HepG2 (cell line): Measurements from ENCODE around the gene ANAPC10. TPM values are rescaled to one million over a fixed set of nuclear protein-coding genes. Genes with fewer than 3 reads are reported as not detected.

ENCODE experiments used
- ATAC-seq: fragments of 200-7000 bp; cut with Tn5 transposase; 3 replicates; pipeline ENCODE4 v1.9.1; 2020; ENCODE audit warnings: mild to moderate bottlenecking, moderate library complexity
- BruUV-seq: library from RNA; stranded (reverse); fragments of 400-500 nt; replicated peaks from 2 replicates; lab custom pipeline; 2021; lab: Mats Ljungman, UMichigan
- CTCF ChIA-PET: fragments of 300-600 bp; formaldehyde crosslinking; extraction: SDS; loops from one replicate; lab custom pipeline; 2021; ENCODE audit warnings: low total read pairs, inconsistent platforms, low intra/inter-chr PET ratio; lab: Yijun Ruan, JAX
- POLR2A ChIA-PET: fragments of 350-600 bp; sonication (Branson Sonifier 250); formaldehyde crosslinking; loops from one replicate; lab custom pipeline; 2020; ENCODE audit warnings: antibody characterized with exemption, inconsistent platforms; lab: Yijun Ruan, JAX
- DNase-seq: peaks from one replicate; pipeline ENCODE4 v3.0.0-alpha.2; 2015; ENCODE audit warnings: low spot score
- FAIRE-seq: peaks from 3 replicates; lab custom pipeline; 2011; peaks lifted over from hg19 to GRCh38; lab: Jason Lieb, UNC
- H2AFZ ChIP-seq: one replicate; pipeline ENCODE4 v1.6.1; 2011; ENCODE audit warnings: low read length, inconsistent platforms
- H3K27ac ChIP-seq: fragments of 300-600 bp; 3 replicates; pipeline ENCODE4 v1.8.0; 2011; ENCODE audit warnings: mixed run types, mild to moderate bottlenecking, mixed read lengths, low read length, inconsistent platforms; ENCODE audit not compliant: insufficient read depth; ENCODE audit errors: extremely low read length
- H3K27me3 ChIP-seq, 2 experiments: fragments of 200-600 bp in 1 of 2; 2 replicates in 1 of 2; 3 replicates in 1 of 2; pipeline versions ENCODE4 v1.6.0 to v1.8.0; 2011; ENCODE audit warnings: low read length in 2 of 2, mild to moderate bottlenecking in 2 of 2, moderate library complexity in 2 of 2, inconsistent platforms in 1 of 2; ENCODE audit not compliant: insufficient read depth in 2 of 2, control insufficient read depth in 1 of 2
- H3K36me3 ChIP-seq, 2 experiments: fragments of 200-600 bp in 1 of 2; replicated peaks in 1 of 2; 2 replicates in 1 of 2; 3 replicates in 1 of 2; pipeline versions ENCODE4 v1.5.1 to v1.8.0; 2011; ENCODE audit warnings: low read length in 2 of 2, inconsistent platforms in 1 of 2; ENCODE audit not compliant: insufficient read depth in 2 of 2, control insufficient read depth in 1 of 2
- H3K4me1 ChIP-seq: 2 replicates; pipeline ENCODE4 v1.5.1; 2012; ENCODE audit warnings: low read length, inconsistent platforms; ENCODE audit not compliant: insufficient read depth
- H3K4me2 ChIP-seq: 2 replicates; pipeline ENCODE4 v1.6.0; 2011; ENCODE audit warnings: low read depth, low read length, inconsistent platforms
- H3K4me3 ChIP-seq, 3 experiments: fragments of 200-600 bp in 1 of 3; sonication (generic), shearing (Covaris generic) in 1 of 3; replicated peaks in 1 of 3; 2 replicates each; pipeline ENCODE4 v1.5.1; 2011 to 2016; ENCODE audit warnings: low read length in 3 of 3, inconsistent platforms in 2 of 3, low read depth in 2 of 3, mild to moderate bottlenecking in 2 of 3, control low read depth in 1 of 3, mixed read lengths in 1 of 3; ENCODE audit not compliant: insufficient read depth in 1 of 3
- H3K79me2 ChIP-seq: one replicate; pipeline ENCODE4 v1.6.1; 2011; ENCODE audit warnings: low read length, inconsistent platforms; ENCODE audit not compliant: insufficient read depth
- H3K9ac ChIP-seq: 2 replicates; pipeline ENCODE4 v1.6.0; 2011; ENCODE audit warnings: mild to moderate bottlenecking, low read depth, low read length, inconsistent platforms; ENCODE audit not compliant: insufficient read depth
- H3K9me3 ChIP-seq: 2 replicates; pipeline ENCODE4 v1.5.1; 2012; ENCODE audit warnings: mild to moderate bottlenecking, low read length
- H4K20me1 ChIP-seq: 2 replicates; pipeline ENCODE4 v1.6.0; 2011; ENCODE audit warnings: inconsistent platforms, mild to moderate bottlenecking, low read length, moderate library complexity; ENCODE audit not compliant: insufficient read depth
- ELF1 ChIP-seq: sonication (generic); formaldehyde crosslinking; IDR thresholded peaks from 2 replicates; pipeline ENCODE4 v1.4.0; 2020; ENCODE audit warnings: missing genetic modification reagents
- FOXP4 ChIP-seq: sonication (generic); formaldehyde crosslinking; IDR thresholded peaks from 2 replicates; pipeline ENCODE4 v1.4.0; 2020; ENCODE audit warnings: missing genetic modification reagents
- GATAD1 ChIP-seq: IDR thresholded peaks from 2 replicates; pipeline ENCODE4 v1.6.1; 2016; ENCODE audit warnings: missing genetic modification reagents, missing compliant biosample characterization
- HNRNPUL1 ChIP-seq: fragments of 200-400 bp; formaldehyde crosslinking; IDR thresholded peaks from 2 replicates; pipeline ENCODE4 v1.6.1; 2017; ENCODE audit warnings: low read depth, mild to moderate bottlenecking, low read length, moderate library complexity
- KLF15 ChIP-seq: sonication (generic); formaldehyde crosslinking; IDR thresholded peaks from 2 replicates; pipeline ENCODE4 v1.8.1; 2023; ENCODE audit warnings: borderline replicate concordance, mild to moderate bottlenecking, inconsistent platforms, missing genetic modification reagents, mixed read lengths
- NAIF1 ChIP-seq: sonication (generic); formaldehyde crosslinking; IDR thresholded peaks from 2 replicates; pipeline ENCODE4 v1.5.0; 2020; ENCODE audit warnings: mild to moderate bottlenecking, missing genetic modification reagents, borderline replicate concordance
- NFE2 ChIP-seq: sonication (generic); formaldehyde crosslinking; IDR thresholded peaks from 2 replicates; pipeline ENCODE4 v1.4.0; 2020; ENCODE audit warnings: missing genetic modification reagents
- NPAS2 ChIP-seq: sonication (generic); formaldehyde crosslinking; IDR thresholded peaks from 2 replicates; pipeline ENCODE4 v1.8.0; 2022; ENCODE audit warnings: mild to moderate bottlenecking, missing genetic modification reagents, borderline replicate concordance
- PRPF4 ChIP-seq: fragments of 200-400 bp; formaldehyde crosslinking; IDR thresholded peaks from 2 replicates; pipeline ENCODE4 v1.6.1; 2016; ENCODE audit warnings: low read length, low read depth; ENCODE audit not compliant: poor library complexity, severe bottlenecking
- SKI ChIP-seq: fragments of 450-650 bp; IDR thresholded peaks from one replicate; pipeline ENCODE4 v1.6.1; 2018; ENCODE audit warnings: mild to moderate bottlenecking; ENCODE audit not compliant: partially characterized antibody
- SNAPC2 ChIP-seq: sonication (generic); formaldehyde crosslinking; IDR thresholded peaks from 2 replicates; pipeline ENCODE4 v1.8.1; 2022; ENCODE audit warnings: mild to moderate bottlenecking, missing genetic modification reagents
- SSRP1 ChIP-seq: IDR thresholded peaks from 2 replicates; pipeline ENCODE4 v1.6.1; 2016; ENCODE audit warnings: control low read depth
- WIZ ChIP-seq: sonication (generic); formaldehyde crosslinking; IDR thresholded peaks from 2 replicates; pipeline ENCODE4 v1.5.1; 2020; ENCODE audit warnings: mild to moderate bottlenecking, missing genetic modification reagents
- ZNF180 ChIP-seq: sonication (generic); formaldehyde crosslinking; IDR thresholded peaks from 2 replicates; pipeline ENCODE4 v1.4.0; 2020; ENCODE audit warnings: low read depth, missing genetic modification reagents, borderline replicate concordance
- ZNF260 ChIP-seq: sonication (generic); formaldehyde crosslinking; IDR thresholded peaks from 2 replicates; pipeline ENCODE4 v1.4.0; 2020; ENCODE audit warnings: missing genetic modification reagents, low read depth, mild to moderate bottlenecking, borderline replicate concordance
- ZNF468 ChIP-seq: sonication (generic); formaldehyde crosslinking; IDR thresholded peaks from 2 replicates; pipeline ENCODE4 v1.8.0; 2022; ENCODE audit warnings: mild to moderate bottlenecking, moderate library complexity, missing genetic modification reagents
- ZNF552 ChIP-seq: sonication (generic); formaldehyde crosslinking; IDR thresholded peaks from 2 replicates; pipeline ENCODE4 v1.9.0; 2022; ENCODE audit warnings: missing genetic modification reagents, mild to moderate bottlenecking, borderline replicate concordance
- ZNF782 ChIP-seq: sonication (generic); formaldehyde crosslinking; IDR thresholded peaks from 2 replicates; pipeline ENCODE4 v1.4.0; 2020; ENCODE audit warnings: missing genetic modification reagents, mild to moderate bottlenecking, borderline replicate concordance
- in situ Hi-C: cut with HindIII; loops from 2 replicates; pipeline ENCODE4 v1.10.0; 2017; ENCODE audit warnings: low pct_unique_long_range_greater_than_20kb; ENCODE audit not compliant: extremely low pct_ligation_motif_present
- intact Hi-C: fragments of 100-400 bp; cut with micrococcal nuclease; formaldehyde crosslinking; loops from one replicate; pipeline ENCODE4 v1.10.0; 2022; ENCODE audit not compliant: unreplicated experiment
- polyA plus RNA-seq, 8 experiments: library from polyadenylated mRNA; depleted of rRNA in 3 of 8; stranded (reverse) in 7 of 8; unstranded in 1 of 8; fragments of >200 nt; fragmentation: Illumina TruSeq in 4 of 8; extraction: Trizol in 4 of 8; gene quantifications; 2 replicates each; pipeline versions ENCODE4 v1.2.1 to v1.2.3, GENCODE V29; 2011 to 2016; ENCODE audit warnings: low read depth in 4 of 8, missing spikeins in 1 of 8, mixed read lengths in 1 of 8; ENCODE audit not compliant: insufficient read depth in 1 of 8
- total RNA-seq, 5 experiments: library from RNA; depleted of rRNA; stranded (reverse); fragments of >200 nt; fragmentation: Illumina TruSeq; extraction: Trizol; gene quantifications; 2 replicates each; pipeline ENCODE4 v1.2.3, GENCODE V29; 2016; ENCODE audit warnings: low read depth in 1 of 5

ANAPC10 gene
- total and polyA plus RNA-seq, 2 of the 13 experiments (the other 11 are each of a cell fraction or from before 2014, with no cell fraction given), result 21.9 to 32.7 TPM

- no peak overlapping the region for H3K4me2 ChIP-seq
- ChIA-PET POLR2A (no interaction called here), CTCF (no interaction called here)
- in situ Hi-C loops, result no loop called here
- no peak overlapping the region for H3K4me3 ChIP-seq
- H3K79me2 ChIP-seq, result no peaks in the 10 kb centered on the region
- H4K20me1 ChIP-seq, result no peaks in the 10 kb centered on the region
- FAIRE-seq (no peak), ATAC-seq (no peak), DNase-seq (peak; percentile 10)
- TF ChIP-seq HNRNPUL1 (no peak), NFE2 (CRISPR knock-in tag) (peak; percentile 74; the same call in 1 of the 2 replicates)
- H3K4me1 ChIP-seq, result no peaks in the 10 kb centered on the region
- H2AFZ ChIP-seq, result no peak overlapping the region
- intact Hi-C loops, result no loop called here
- no peaks in the 10 kb centered on the region for H3K27me3 ChIP-seq
- no peaks in the 10 kb centered on the region for H3K9me3 ChIP-seq
- no peaks in the 10 kb centered on the region for H3K36me3 ChIP-seq
- no peak overlapping the region for H3K9ac ChIP-seq
- no peak overlapping the region for H3K27ac ChIP-seq
- BruUV-seq, result no TSS peak
Observed at GRCh38 chr4:145012841-145013240, 85.2 kb downstream of the ANAPC10 start.

- Histone ChIP-seq H3K4me2 (no peak overlapping the region), H3K9me3 (no peaks in the 10 kb centered on the region), H3K79me2 (no peaks in the 10 kb centered on the region), H3K36me3 (no peaks in the 10 kb centered on the region), H3K27ac (no peak overlapping the region), H3K4me1 (no peaks in the 10 kb centered on the region), H3K4me3 (no peak overlapping the region), H4K20me1 (no peaks in the 10 kb centered on the region), H3K9ac (no peak overlapping the region), H2AFZ (no peak overlapping the region), H3K27me3 (no peaks in the 10 kb centered on the region)
- ATAC-seq, result no peak
- FAIRE-seq, result no peak
- in situ Hi-C loops, result no loop called here
- intact Hi-C loops, result no loop called here
- ChIA-PET CTCF (no interaction called here), POLR2A (no interaction called here)
- BruUV-seq, result no TSS peak
- DNase-seq, result no peak
- TF ChIP-seq KLF15 (no peak), FOXP4 (no peak), ZNF260 (CRISPR knock-in tag) (no peak), ZNF782 (CRISPR knock-in tag) (no peak), GATAD1 (no peak), SSRP1 (CRISPR knock-in tag) (no peak), ELF1 (no peak), PRPF4 (no peak), WIZ (CRISPR knock-in tag) (no peak), SNAPC2 (no peak), ZNF468 (CRISPR knock-in tag) (no peak), ZNF180 (CRISPR knock-in tag) (no peak), NPAS2 (CRISPR knock-in tag) (no peak), NAIF1 (CRISPR knock-in tag) (no peak), SKI (no peak), ZNF552 (CRISPR knock-in tag) (no peak)
Observed at GRCh38 chr4:145011636-145012035, 86.4 kb downstream of the ANAPC10 start.
